ENCODE data around the gene HELZ.
A peak's percentile ranks its signal among the peaks of the same experiment; 100 is the strongest.

GRCh38 chr17:67244431-67245072, 444 bp downstream of the HELZ start:
- TF ChIP-seq CTCF (IDR thresholded peaks at IDR 0.05 in 2 of 3, conservative IDR thresholded peaks at IDR 0.05 in 1 of 3; ENCODE audit: borderline replicate concordance in 1 of 3, insufficient read depth in 1 of 3, low read depth in 2 of 3, low read length in 2 of 3) (no peak), ATF3 (IDR thresholded peaks at IDR 0.05) (no peak), EZH2 (IDR thresholded peaks at IDR 0.05) (no peak), YY1 (IDR thresholded peaks at IDR 0.05; ENCODE audit: extremely low read depth, insufficient replicate concordance, low read depth, low read length) (no peak), SP1 (IDR thresholded peaks at IDR 0.05; ENCODE audit: low read depth) (no peak), CEBPB (IDR thresholded peaks at IDR 0.05; ENCODE audit: low read depth) (no peak), JUND (IDR thresholded peaks at IDR 0.05) (no peak), POLR2AphosphoS5 (IDR thresholded peaks at IDR 0.05; ENCODE audit: low read depth, low read length) (no peak), POLR2A (IDR thresholded peaks at IDR 0.05; ENCODE audit: borderline replicate concordance, extremely low read depth, insufficient read depth, insufficient read length) (no peak), ZFX (IDR thresholded peaks at IDR 0.05) (peak; percentile 92), TCF7L2 (IDR thresholded peaks at IDR 0.05; ENCODE audit: borderline replicate concordance, extremely low read depth, insufficient read depth, insufficient read length) (no peak)
